ENCODE measurements around the gene COA7.

GRCh38 chr1:52727114-52727586 is 29.0 kb upstream of the COA7 start:
- TF ChIP-seq CTCF (IDR thresholded peaks at IDR 0.05) (no peak), POLR2A (IDR thresholded peaks at IDR 0.05) (no peak)
